Osteocyte (in vitro differentiated cells): ENCODE measurements around the gene UTP25. TPM values are rescaled to one million over a fixed set of nuclear protein-coding genes. Genes with fewer than 3 reads are reported as not detected.

Experiments
- DNase-seq: peaks from one replicate; pipeline ENCODE4 v3.0.0; 2021; ENCODE audit warnings: mixed read lengths; ENCODE audit not compliant: unreplicated experiment; ENCODE audit errors: extremely low spot score
- H3K27ac Mint-ChIP-seq: one replicate; pipeline ENCODE4 v1.8.0; 2021; ENCODE audit warnings: mild to moderate bottlenecking, mixed read lengths; ENCODE audit not compliant: unreplicated experiment
- H3K27me3 Mint-ChIP-seq: one replicate; pipeline ENCODE4 v1.8.0; 2021; ENCODE audit warnings: mixed read lengths; ENCODE audit not compliant: unreplicated experiment
- H3K36me3 Mint-ChIP-seq: one replicate; pipeline ENCODE4 v1.8.0; 2021; ENCODE audit warnings: mixed read lengths; ENCODE audit not compliant: unreplicated experiment
- H3K4me1 Mint-ChIP-seq: one replicate; pipeline ENCODE4 v1.8.0; 2021; ENCODE audit warnings: mixed read lengths; ENCODE audit not compliant: unreplicated experiment
- H3K4me3 Mint-ChIP-seq: one replicate; pipeline ENCODE4 v1.8.0; 2021; ENCODE audit warnings: mild to moderate bottlenecking, moderate library complexity, mixed read lengths; ENCODE audit not compliant: unreplicated experiment
- H3K9me3 Mint-ChIP-seq: one replicate; pipeline ENCODE4 v1.8.0; 2021; ENCODE audit warnings: mixed read lengths; ENCODE audit not compliant: unreplicated experiment
- total RNA-seq: library from RNA; stranded (reverse); gene quantifications from 2 replicates; pipeline ENCODE4 v1.2.1, GENCODE V29; 2021
- TF ChIP-seq, protein P1 (sequence below): fragments of 200-600 bp; sonication (generic); IDR thresholded peaks from 2 replicates; pipeline ENCODE4 v1.5.0; 2021; ENCODE audit warnings: antibody characterized with exemption, mild to moderate bottlenecking, moderate library complexity

Gene UTP25
- total RNA-seq, 1 donor from 2014 or later = 7.3 TPM

DNA sequence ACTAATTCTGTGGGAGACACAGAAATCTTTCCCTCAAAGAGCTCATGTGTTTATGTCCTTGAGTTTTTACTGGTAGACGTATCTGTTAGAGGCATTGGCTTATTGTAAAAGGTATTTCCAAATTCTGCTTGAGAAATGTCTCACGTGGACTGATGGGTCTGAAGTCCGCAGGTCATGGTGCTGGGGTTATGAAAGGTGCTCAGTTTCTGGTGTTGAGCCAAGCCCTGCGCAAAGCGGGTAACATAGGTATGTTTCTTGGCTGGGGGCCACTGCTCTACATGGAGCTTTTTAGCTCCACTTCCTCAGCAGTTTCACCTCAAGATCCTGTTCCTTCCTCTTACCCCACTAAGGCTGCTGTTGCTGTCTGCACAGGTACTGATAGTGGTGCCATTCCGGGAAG, 10.8 kb downstream of the UTP25 start:
- TF ChIP-seq, protein P1, sequence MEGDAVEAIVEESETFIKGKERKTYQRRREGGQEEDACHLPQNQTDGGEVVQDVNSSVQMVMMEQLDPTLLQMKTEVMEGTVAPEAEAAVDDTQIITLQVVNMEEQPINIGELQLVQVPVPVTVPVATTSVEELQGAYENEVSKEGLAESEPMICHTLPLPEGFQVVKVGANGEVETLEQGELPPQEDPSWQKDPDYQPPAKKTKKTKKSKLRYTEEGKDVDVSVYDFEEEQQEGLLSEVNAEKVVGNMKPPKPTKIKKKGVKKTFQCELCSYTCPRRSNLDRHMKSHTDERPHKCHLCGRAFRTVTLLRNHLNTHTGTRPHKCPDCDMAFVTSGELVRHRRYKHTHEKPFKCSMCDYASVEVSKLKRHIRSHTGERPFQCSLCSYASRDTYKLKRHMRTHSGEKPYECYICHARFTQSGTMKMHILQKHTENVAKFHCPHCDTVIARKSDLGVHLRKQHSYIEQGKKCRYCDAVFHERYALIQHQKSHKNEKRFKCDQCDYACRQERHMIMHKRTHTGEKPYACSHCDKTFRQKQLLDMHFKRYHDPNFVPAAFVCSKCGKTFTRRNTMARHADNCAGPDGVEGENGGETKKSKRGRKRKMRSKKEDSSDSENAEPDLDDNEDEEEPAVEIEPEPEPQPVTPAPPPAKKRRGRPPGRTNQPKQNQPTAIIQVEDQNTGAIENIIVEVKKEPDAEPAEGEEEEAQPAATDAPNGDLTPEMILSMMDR = no peak
- peaks cover 40% of the 10 kb centered on the region for H3K4me1 Mint-ChIP-seq
- no peaks in the 10 kb centered on the region for H3K9me3 Mint-ChIP-seq
- H3K36me3 Mint-ChIP-seq = peaks cover 67% of the 10 kb centered on the region
- no peak overlapping the region for H3K4me3 Mint-ChIP-seq
- peak overlapping the region; percentile 90 for H3K27ac Mint-ChIP-seq
- H3K27me3 Mint-ChIP-seq = no peaks in the 10 kb centered on the region
- no peak for DNase-seq

GRCh38 chr1:209839875-209840546, 12.2 kb downstream of the UTP25 start:
- no peaks in the 10 kb centered on the region for H3K27me3 Mint-ChIP-seq
- H3K36me3 Mint-ChIP-seq = peaks cover 60% of the 10 kb centered on the region
- peaks cover 40% of the 10 kb centered on the region for H3K4me1 Mint-ChIP-seq
- DNase-seq = no peak
- TF ChIP-seq, protein P1 = no peak
- H3K4me3 Mint-ChIP-seq = peak overlapping the region; percentile 14
- peak overlapping the region; percentile 90 for H3K27ac Mint-ChIP-seq
- H3K9me3 Mint-ChIP-seq = no peaks in the 10 kb centered on the region

DNA sequence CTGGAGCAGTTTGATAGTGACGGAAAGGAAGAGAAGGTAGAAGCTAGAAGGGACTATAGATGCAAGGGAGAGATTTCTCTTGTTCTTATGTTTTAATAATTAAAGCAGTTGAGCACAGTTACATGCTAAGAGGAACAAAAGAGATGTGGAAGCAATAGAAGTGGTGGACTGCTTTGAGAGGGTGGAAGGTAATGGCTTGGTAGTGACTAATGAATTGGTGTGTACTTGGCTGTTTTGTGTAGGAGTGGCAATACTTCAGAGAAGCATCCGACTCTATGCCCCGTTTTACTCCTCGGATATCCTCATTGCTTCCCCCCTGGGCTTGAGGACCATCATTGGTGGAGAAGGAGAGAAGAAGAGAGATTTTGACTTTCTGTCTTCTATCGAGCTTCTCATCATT, 12.8 kb downstream of the UTP25 start:
- peak overlapping the region; percentile 14 for H3K4me3 Mint-ChIP-seq
- H3K27me3 Mint-ChIP-seq = no peaks in the 10 kb centered on the region
- TF ChIP-seq, protein P1 = no peak
- H3K36me3 Mint-ChIP-seq = peaks cover 58% of the 10 kb centered on the region
- peak overlapping the region; percentile 90 for H3K27ac Mint-ChIP-seq
- H3K9me3 Mint-ChIP-seq = no peaks in the 10 kb centered on the region
- DNase-seq = no peak
- H3K4me1 Mint-ChIP-seq = peaks cover 35% of the 10 kb centered on the region

GRCh38 chr1:209844695-209845407, 17.1 kb downstream of the UTP25 start:
- Mint-ChIP-seq H3K27me3 (no peaks in the 10 kb centered on the region), H3K4me1 (peaks cover 18% of the 10 kb centered on the region), H3K36me3 (peaks cover 43% of the 10 kb centered on the region), H3K27ac (no peak overlapping the region), H3K9me3 (no peaks in the 10 kb centered on the region), H3K4me3 (no peak overlapping the region)
- no peak for DNase-seq
- TF ChIP-seq, protein P1 = no peak

DNA sequence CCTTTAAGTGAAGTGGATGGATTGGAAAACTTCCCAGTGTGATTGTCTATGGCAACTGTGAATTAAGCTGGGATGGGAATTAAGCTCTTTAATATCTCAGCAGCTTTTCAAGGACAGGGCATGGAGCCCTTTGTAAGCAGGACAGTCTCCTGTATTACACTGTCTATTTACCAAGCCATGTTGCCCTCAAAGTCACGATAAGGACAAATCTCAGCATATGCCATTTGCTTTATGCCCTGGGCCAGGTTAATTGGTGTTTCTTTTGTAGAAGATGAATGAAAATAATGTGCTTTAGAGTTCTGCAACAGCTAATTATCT, 17.6 kb downstream of the UTP25 start:
- H3K27me3 Mint-ChIP-seq = no peaks in the 10 kb centered on the region
- H3K4me1 Mint-ChIP-seq = peaks cover 18% of the 10 kb centered on the region
- H3K27ac Mint-ChIP-seq = no peak overlapping the region
- TF ChIP-seq, protein P1 = no peak
- no peak for DNase-seq
- no peaks in the 10 kb centered on the region for H3K9me3 Mint-ChIP-seq
- H3K4me3 Mint-ChIP-seq = no peak overlapping the region
- H3K36me3 Mint-ChIP-seq = peaks cover 48% of the 10 kb centered on the region
